A549 (cell line): ENCODE data around the gene ORM2. TPM values are rescaled to one million over a fixed set of nuclear protein-coding genes. Genes with fewer than 3 reads are reported as not detected.

Experiments used
- ATAC-seq, 2 experiments: fragments of 200-7000 bp in 1 of 2; fragments of >200 bp in 1 of 2; cut with Nextera tagmentation in 1 of 2; cut with Tn5 transposase in 1 of 2; 3 replicates each; pipeline versions ENCODE4 v1.8.0 to v1.9.1; 2018 to 2020; ENCODE audit warnings: mild to moderate bottlenecking in 1 of 2, moderate library complexity in 1 of 2
- CTCF ChIA-PET: fragments of 300-600 bp; sonication (Branson Sonifier 250); formaldehyde crosslinking; extraction: SDS; loops from one replicate; lab custom pipeline; 2021; ENCODE audit warnings: antibody characterized with exemption, inconsistent platforms; lab: Yijun Ruan, JAX
- POLR2A ChIA-PET: fragments of 350-600 bp; formaldehyde crosslinking; extraction: SDS; loops from one replicate; lab custom pipeline; 2021; ENCODE audit warnings: antibody characterized with exemption, inconsistent platforms; lab: Yijun Ruan, JAX
- DNase-seq, 2 experiments: peaks; one replicate each; pipeline versions ENCODE4 v3.0.0 to v3.0.0-alpha.2; 2011 to 2016; ENCODE audit warnings: low read depth in 1 of 2, low spot score in 1 of 2
- FAIRE-seq: peaks from 2 replicates; lab custom pipeline; 2011; peaks lifted over from hg19 to GRCh38; lab: Jason Lieb, UNC
- H3K27ac ChIP-seq, 2 experiments: fragments of >200 bp; sonication (Bioruptor Twin); formaldehyde crosslinking; 3 replicates each; pipeline ENCODE4 v1.5.1; 2016 to 2017
- H3K4me1 ChIP-seq: fragments of >200 bp; sonication (Bioruptor Twin); formaldehyde crosslinking; 3 replicates; pipeline ENCODE4 v1.6.1; 2016
- H3K4me2 ChIP-seq: fragments of >200 bp; sonication (Bioruptor Twin); formaldehyde crosslinking; 3 replicates; pipeline ENCODE4 v1.6.1; 2016
- H3K4me3 ChIP-seq: fragments of >200 bp; sonication (Bioruptor Twin); formaldehyde crosslinking; 3 replicates; pipeline ENCODE4 v1.5.1; 2016
- H3K9me3 ChIP-seq: fragments of >200 bp; sonication (Bioruptor Twin); formaldehyde crosslinking; 3 replicates; pipeline ENCODE4 v1.6.1; 2016
- CHD2 ChIP-seq: fragments of 150-350 bp; IDR thresholded peaks from 2 replicates; pipeline ENCODE4 v1.6.1; 2014; ENCODE audit warnings: low read length; ENCODE audit not compliant: partially characterized antibody
- CHD4 ChIP-seq: fragments of 200-600 bp; sonication (generic); IDR thresholded peaks from 2 replicates; pipeline ENCODE4 v1.6.1; 2016; ENCODE audit warnings: antibody characterized with exemption, mild to moderate bottlenecking, borderline replicate concordance
- EHF ChIP-seq: fragments of 250-450 bp; sonication (Bioruptor Pico); IDR thresholded peaks from 2 replicates; pipeline ENCODE4 v1.5.0; 2020; ENCODE audit warnings: mild to moderate bottlenecking
- EHMT2 ChIP-seq: fragments of 200-600 bp; sonication (generic); IDR thresholded peaks from 2 replicates; pipeline ENCODE4 v1.6.1; 2016; ENCODE audit warnings: antibody characterized with exemption, low read depth, mild to moderate bottlenecking, moderate library complexity
- ESRRA ChIP-seq: fragments of 150-350 bp; IDR thresholded peaks from 2 replicates; pipeline ENCODE4 v1.6.1; 2014; ENCODE audit warnings: mild to moderate bottlenecking, low read length, borderline replicate concordance
- HOXB5 ChIP-seq: fragments of 250-450 bp; sonication (Bioruptor Pico); IDR thresholded peaks from 2 replicates; pipeline ENCODE4 v1.5.0; 2020; ENCODE audit warnings: mild to moderate bottlenecking, moderate library complexity
- JUNB ChIP-seq: fragments of >200 bp; sonication (Bioruptor Twin); formaldehyde crosslinking; IDR thresholded peaks from 2 replicates; pipeline ENCODE4 v1.6.1; 2016
- KDM1A ChIP-seq: fragments of 200-600 bp; sonication (generic); IDR thresholded peaks from 2 replicates; pipeline ENCODE4 v1.6.1; 2016; ENCODE audit warnings: low read depth, mild to moderate bottlenecking
- MAFK ChIP-seq: fragments of 450-650 bp; IDR thresholded peaks from 2 replicates; pipeline ENCODE4 v1.6.1; 2014; ENCODE audit not compliant: partially characterized antibody
- NFE2L2 ChIP-seq: fragments of 150-350 bp; conservative IDR thresholded peaks from 2 replicates; pipeline ENCODE4 v1.6.1; 2014; ENCODE audit warnings: low read length
- NPAS2 ChIP-seq: fragments of 250-450 bp; sonication (Bioruptor Pico); IDR thresholded peaks from 2 replicates; pipeline ENCODE4 v1.8.0; 2022; ENCODE audit warnings: mild to moderate bottlenecking, moderate library complexity, borderline replicate concordance
- RARB ChIP-seq: fragments of 250-450 bp; sonication (Bioruptor Pico); IDR thresholded peaks from 2 replicates; pipeline ENCODE4 v1.8.0; 2021; ENCODE audit warnings: mild to moderate bottlenecking, moderate library complexity
- RCOR1 ChIP-seq: fragments of 150-350 bp; IDR thresholded peaks from 2 replicates; pipeline ENCODE4 v1.6.1; 2014; ENCODE audit warnings: antibody characterized with exemption, low read length, low read depth
- SREBF2 ChIP-seq: fragments of 450-650 bp; IDR thresholded peaks from 2 replicates; pipeline ENCODE4 v1.6.1; 2014; ENCODE audit warnings: mild to moderate bottlenecking, moderate library complexity
- TP53 ChIP-seq: fragments of 250-450 bp; sonication (Bioruptor Pico); IDR thresholded peaks from 2 replicates; pipeline ENCODE4 v1.5.0; 2021; ENCODE audit warnings: mild to moderate bottlenecking, moderate library complexity
- ZC3H11A ChIP-seq: fragments of 450-650 bp; IDR thresholded peaks from 2 replicates; pipeline ENCODE4 v1.6.1; 2014; ENCODE audit warnings: antibody characterized with exemption, mild to moderate bottlenecking
- ZFP36 ChIP-seq: fragments of 450-650 bp; IDR thresholded peaks from 2 replicates; pipeline ENCODE4 v1.6.1; 2014; ENCODE audit warnings: borderline replicate concordance; ENCODE audit not compliant: partially characterized antibody
- ZSCAN20 ChIP-seq: fragments of 250-450 bp; sonication (Bioruptor Pico); IDR thresholded peaks from 2 replicates; pipeline ENCODE4 v1.8.0; 2022; ENCODE audit warnings: mild to moderate bottlenecking, moderate library complexity
- WGBS: methylation state at CpG from one replicate; pipeline ENCODE4 v1.1.6; 2017; ENCODE audit errors: missing lambda C conversion rate; 5-methylcytosine and 5-hydroxymethylcytosine counted together
- polyA plus RNA-seq, 4 experiments: library from polyadenylated mRNA; depleted of rRNA in 3 of 4; stranded (reverse); fragments of >200 nt; fragmentation: RNase III in 1 of 4; extraction: RNeasy Plus Mini Kit Qiagen cat#74134 plus additional on column Dnase treatment in 1 of 4; gene quantifications; 2 replicates in 3 of 4; 3 replicates in 1 of 4; pipeline ENCODE4 v1.2.3, GENCODE V29; 2011 to 2017
- TF ChIP-seq, protein P1 (sequence below): fragments of 250-450 bp; sonication (Bioruptor Pico); IDR thresholded peaks from 2 replicates; pipeline ENCODE4 v1.5.0; 2020; ENCODE audit warnings: low read depth, mild to moderate bottlenecking, moderate library complexity
- TF ChIP-seq, protein P2 (sequence below): IDR thresholded peaks from 2 replicates; pipeline ENCODE4 v1.6.1; 2012
- TF ChIP-seq, protein P3 (sequence below): fragments of 150-350 bp; IDR thresholded peaks from 2 replicates; pipeline ENCODE4 v1.6.1; 2014; ENCODE audit warnings: low read depth, mild to moderate bottlenecking, low read length
- TF ChIP-seq, protein P4 (sequence below): fragments of 250-450 bp; sonication (Bioruptor Pico); IDR thresholded peaks from 2 replicates; pipeline ENCODE4 v1.5.0; 2021; ENCODE audit warnings: mild to moderate bottlenecking, moderate library complexity, borderline replicate concordance
- TF ChIP-seq, protein P5 (sequence below): IDR thresholded peaks from 2 replicates; pipeline ENCODE4 v1.6.1; 2012; ENCODE audit warnings: low read depth, borderline replicate concordance
- TF ChIP-seq, protein P6 (sequence below): fragments of >200 bp; sonication (Bioruptor Twin); formaldehyde crosslinking; IDR thresholded peaks from 2 replicates; pipeline ENCODE4 v1.6.1; 2016

ORM2 gene
- polyA plus RNA-seq, 2 of the 4 experiments (the other 2 are of a cell fraction), result 0.10 TPM; not detected in 1

DNA sequence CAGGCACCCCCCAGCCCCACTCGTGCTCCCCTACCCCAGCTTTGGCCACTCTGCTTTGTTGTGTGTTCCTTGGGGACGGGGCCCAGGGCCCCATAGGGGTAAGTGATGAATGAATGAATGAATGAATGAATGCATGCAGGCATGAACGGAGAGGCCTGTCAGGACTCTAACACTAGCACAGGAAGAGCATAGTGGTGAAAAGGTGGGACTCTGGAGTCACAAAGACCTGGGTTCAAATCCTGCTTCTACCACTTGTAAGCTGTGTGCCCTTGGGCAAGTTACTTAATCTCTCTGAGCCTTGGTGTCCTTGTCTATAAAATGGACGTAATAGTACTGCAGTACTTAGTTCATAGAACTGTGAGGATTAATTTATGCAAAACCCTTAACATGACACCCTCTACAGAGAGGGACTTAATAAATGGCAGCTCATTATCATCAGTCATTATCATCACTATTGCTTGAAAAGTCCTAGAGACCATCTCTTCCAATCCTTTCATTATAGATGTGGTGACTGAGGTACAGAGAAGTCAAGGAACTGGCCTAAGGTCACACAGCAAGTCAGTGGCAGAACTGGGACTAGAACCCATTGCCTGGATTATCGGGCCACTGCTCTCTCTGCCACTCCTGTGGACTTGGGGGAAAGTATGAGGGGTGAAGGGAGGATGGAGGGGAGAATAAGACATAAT lies 13.2 kb downstream of the ORM2 start:
- H3K4me2 ChIP-seq, result no peak overlapping the region
- 81% methylated on average over 4 of the region's 5 CpGs for WGBS
- H3K27ac ChIP-seq, result no peak overlapping the region
- peaks cover 5% of the 10 kb centered on the region; the same call in 2 of the 3 replicates for H3K4me1 ChIP-seq
- H3K4me3 ChIP-seq, result no peak overlapping the region
- TF ChIP-seq EHF (CRISPR knock-in tag) (no peak), KDM1A (no peak), CHD4 (no peak), ZC3H11A (no peak)
- ATAC-seq (no peak), DNase-seq (no peak), FAIRE-seq (no peak)
- ChIA-PET POLR2A (no interaction called here), CTCF (interaction anchor here (1.1 to 2.0 kb wide), 3 partner anchors 21 to 234 kb away, joined by 4 to 5 read pairs (median 4); no protein-coding TSS in a partner anchor)
- H3K9me3 ChIP-seq, result no peaks in the 10 kb centered on the region

DNA sequence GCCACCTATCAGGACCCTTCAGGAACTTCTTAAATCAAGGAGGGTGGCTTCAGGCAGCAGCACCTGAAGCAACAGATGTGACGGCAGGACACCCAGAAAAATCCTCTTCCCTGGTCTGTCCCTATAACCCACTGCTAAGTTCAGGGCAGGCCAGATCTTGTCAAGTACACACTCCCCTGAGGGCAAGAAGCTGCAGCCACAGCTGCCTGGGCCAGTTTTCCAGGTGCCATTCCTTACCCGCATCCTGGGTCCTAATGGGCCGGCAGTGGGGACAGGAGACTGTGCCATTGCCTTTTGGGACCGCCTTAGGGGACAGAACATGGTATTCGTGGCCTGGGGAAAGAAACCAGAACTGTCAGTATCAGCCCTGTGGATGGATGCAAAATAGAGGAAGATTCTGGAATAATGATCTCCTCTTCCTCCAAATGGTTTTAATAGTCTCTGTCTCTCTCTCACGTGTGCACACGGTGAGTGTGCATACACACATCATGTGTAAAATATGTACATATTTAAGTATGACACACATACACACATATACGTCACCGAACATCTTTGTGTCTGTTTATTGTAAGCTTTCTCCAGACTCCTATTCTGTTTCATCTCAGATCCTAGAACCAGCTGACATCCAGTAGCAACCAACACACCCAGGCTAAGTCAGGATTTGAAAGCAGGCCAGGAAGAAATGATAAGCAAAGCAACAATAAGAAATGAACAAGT lies 14.0 kb downstream of the ORM2 start:
- FAIRE-seq (no peak), DNase-seq (no peak), ATAC-seq (no peak)
- ChIA-PET POLR2A (no interaction called here), CTCF (interaction anchor here (0.9 to 1.0 kb wide), 2 partner anchors 62 to 261 kb away, joined by 3 read pairs; no protein-coding TSS in a partner anchor)
- TF ChIP-seq EHMT2, result no peak
- TF ChIP-seq ZSCAN20, result no peak
- TF ChIP-seq, protein P1, sequence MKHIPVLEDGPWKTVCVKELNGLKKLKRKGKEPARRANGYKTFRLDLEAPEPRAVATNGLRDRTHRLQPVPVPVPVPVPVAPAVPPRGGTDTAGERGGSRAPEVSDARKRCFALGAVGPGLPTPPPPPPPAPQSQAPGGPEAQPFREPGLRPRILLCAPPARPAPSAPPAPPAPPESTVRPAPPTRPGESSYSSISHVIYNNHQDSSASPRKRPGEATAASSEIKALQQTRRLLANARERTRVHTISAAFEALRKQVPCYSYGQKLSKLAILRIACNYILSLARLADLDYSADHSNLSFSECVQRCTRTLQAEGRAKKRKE (CRISPR knock-in tag), result no peak
- TF ChIP-seq, protein P2, sequence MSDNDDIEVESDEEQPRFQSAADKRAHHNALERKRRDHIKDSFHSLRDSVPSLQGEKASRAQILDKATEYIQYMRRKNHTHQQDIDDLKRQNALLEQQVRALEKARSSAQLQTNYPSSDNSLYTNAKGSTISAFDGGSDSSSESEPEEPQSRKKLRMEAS, result no peak
- Histone ChIP-seq H3K9me3 (no peaks in the 10 kb centered on the region), H3K27ac (no peak overlapping the region), H3K4me2 (no peak overlapping the region), H3K4me3 (no peak overlapping the region), H3K4me1 (peaks cover 12% of the 10 kb centered on the region)
- WGBS, result 96% methylated on average over 9 of the region's 9 CpGs

DNA sequence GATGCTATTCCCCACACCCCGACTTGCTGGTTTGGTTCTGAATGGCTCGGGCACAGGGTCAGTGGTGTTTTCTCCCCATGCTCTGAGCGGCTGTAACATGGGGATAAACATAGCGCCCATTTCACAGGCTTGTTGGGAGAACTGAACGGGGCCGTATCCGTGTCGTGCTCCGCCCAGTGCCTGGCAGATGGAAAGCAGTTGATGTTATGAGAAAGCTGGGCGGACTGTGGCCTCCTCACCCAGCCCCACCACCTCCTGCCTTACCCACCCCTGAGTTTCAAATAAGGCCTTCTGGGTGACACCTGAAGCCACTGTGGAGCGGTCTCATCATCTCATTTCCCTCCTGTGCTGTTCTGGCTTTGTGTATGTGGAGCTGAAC lies 14.5 kb downstream of the ORM2 start:
- ChIA-PET POLR2A (no interaction called here), CTCF (interaction anchor here (0.9 to 1.1 kb wide), 4 partner anchors 62 to 563 kb away, joined by 3 read pairs; no protein-coding TSS in a partner anchor)
- FAIRE-seq (no peak), ATAC-seq (no peak), DNase-seq (no peak)
- WGBS, result 89% methylated on average over 11 of the region's 11 CpGs
- no peak overlapping the region for H3K27ac ChIP-seq
- TF ChIP-seq ZFP36 (no peak), JUNB (no peak), EHMT2 (no peak), NFE2L2 (no peak), EHF (CRISPR knock-in tag) (no peak), CHD2 (no peak), TP53 (CRISPR knock-in tag) (no peak), RCOR1 (no peak), MAFK (no peak), HOXB5 (CRISPR knock-in tag) (no peak), NPAS2 (CRISPR knock-in tag) (no peak), KDM1A (no peak), SREBF2 (no peak), ESRRA (no peak), CHD4 (no peak), RARB (CRISPR knock-in tag) (no peak)
- TF ChIP-seq, protein P3, sequence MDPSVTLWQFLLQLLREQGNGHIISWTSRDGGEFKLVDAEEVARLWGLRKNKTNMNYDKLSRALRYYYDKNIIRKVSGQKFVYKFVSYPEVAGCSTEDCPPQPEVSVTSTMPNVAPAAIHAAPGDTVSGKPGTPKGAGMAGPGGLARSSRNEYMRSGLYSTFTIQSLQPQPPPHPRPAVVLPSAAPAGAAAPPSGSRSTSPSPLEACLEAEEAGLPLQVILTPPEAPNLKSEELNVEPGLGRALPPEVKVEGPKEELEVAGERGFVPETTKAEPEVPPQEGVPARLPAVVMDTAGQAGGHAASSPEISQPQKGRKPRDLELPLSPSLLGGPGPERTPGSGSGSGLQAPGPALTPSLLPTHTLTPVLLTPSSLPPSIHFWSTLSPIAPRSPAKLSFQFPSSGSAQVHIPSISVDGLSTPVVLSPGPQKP, result no peak
- TF ChIP-seq, protein P4, sequence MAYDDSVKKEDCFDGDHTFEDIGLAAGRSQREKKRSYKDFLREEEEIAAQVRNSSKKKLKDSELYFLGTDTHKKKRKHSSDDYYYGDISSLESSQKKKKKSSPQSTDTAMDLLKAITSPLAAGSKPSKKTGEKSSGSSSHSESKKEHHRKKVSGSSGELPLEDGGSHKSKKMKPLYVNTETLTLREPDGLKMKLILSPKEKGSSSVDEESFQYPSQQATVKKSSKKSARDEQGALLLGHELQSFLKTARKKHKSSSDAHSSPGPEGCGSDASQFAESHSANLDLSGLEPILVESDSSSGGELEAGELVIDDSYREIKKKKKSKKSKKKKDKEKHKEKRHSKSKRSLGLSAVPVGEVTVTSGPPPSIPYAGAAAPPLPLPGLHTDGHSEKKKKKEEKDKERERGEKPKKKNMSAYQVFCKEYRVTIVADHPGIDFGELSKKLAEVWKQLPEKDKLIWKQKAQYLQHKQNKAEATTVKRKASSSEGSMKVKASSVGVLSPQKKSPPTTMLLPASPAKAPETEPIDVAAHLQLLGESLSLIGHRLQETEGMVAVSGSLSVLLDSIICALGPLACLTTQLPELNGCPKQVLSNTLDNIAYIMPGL (CRISPR knock-in tag), result no peak
- TF ChIP-seq, protein P5, sequence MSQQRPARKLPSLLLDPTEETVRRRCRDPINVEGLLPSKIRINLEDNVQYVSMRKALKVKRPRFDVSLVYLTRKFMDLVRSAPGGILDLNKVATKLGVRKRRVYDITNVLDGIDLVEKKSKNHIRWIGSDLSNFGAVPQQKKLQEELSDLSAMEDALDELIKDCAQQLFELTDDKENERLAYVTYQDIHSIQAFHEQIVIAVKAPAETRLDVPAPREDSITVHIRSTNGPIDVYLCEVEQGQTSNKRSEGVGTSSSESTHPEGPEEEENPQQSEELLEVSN, result no peak
- TF ChIP-seq, protein P6, sequence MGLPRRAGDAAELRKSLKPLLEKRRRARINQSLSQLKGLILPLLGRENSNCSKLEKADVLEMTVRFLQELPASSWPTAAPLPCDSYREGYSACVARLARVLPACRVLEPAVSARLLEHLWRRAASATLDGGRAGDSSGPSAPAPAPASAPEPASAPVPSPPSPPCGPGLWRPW, result no peak
- H3K9me3 ChIP-seq, result no peaks in the 10 kb centered on the region
- no peak overlapping the region for H3K4me3 ChIP-seq
- H3K4me2 ChIP-seq, result no peak overlapping the region
- peaks cover 17% of the 10 kb centered on the region for H3K4me1 ChIP-seq
